ENCODE results near the gene TMEM212.

DNA sequence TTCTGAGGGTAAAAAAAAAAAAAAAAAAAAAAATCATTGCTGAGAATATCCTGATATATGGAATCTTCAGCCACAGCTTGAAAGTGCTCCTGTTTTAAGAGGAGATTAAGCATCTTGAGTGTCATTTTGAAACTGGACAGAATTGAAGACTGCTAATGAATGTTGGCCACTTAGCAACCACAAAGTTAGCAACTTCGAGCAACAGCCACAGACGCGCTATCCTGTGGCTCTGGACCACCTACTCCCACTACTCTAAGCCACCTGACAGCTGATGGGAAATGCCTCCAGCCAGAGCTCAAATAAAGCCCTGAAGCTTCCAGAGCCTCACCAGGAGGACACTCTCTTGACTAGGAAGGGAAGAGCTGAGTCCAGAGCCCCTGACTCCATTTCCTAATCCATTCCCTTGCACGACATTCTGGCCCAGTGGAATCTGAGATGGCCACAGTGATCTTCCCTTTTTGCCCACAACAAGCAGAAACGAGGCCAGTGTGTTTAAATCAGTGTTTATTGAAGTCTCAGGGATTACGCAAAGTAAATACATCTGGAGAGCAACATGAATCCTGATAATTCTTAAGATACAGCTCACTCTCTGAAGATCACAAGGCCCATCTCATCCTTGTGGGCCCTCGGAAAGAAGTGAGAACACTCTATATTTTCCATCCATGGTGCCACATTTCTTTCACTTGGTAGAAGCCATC, 58.6 kb downstream of the TMEM212 start:
- TF ChIP-seq, protein P1, sequence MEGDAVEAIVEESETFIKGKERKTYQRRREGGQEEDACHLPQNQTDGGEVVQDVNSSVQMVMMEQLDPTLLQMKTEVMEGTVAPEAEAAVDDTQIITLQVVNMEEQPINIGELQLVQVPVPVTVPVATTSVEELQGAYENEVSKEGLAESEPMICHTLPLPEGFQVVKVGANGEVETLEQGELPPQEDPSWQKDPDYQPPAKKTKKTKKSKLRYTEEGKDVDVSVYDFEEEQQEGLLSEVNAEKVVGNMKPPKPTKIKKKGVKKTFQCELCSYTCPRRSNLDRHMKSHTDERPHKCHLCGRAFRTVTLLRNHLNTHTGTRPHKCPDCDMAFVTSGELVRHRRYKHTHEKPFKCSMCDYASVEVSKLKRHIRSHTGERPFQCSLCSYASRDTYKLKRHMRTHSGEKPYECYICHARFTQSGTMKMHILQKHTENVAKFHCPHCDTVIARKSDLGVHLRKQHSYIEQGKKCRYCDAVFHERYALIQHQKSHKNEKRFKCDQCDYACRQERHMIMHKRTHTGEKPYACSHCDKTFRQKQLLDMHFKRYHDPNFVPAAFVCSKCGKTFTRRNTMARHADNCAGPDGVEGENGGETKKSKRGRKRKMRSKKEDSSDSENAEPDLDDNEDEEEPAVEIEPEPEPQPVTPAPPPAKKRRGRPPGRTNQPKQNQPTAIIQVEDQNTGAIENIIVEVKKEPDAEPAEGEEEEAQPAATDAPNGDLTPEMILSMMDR (IDR thresholded peaks at IDR 0.05 in 4 of 5, conservative IDR thresholded peaks at IDR 0.05 in 1 of 5): no peak
- TF ChIP-seq POLR2A (IDR thresholded peaks at IDR 0.05): no peak
